Measurements from ENCODE around the gene CACNA1G.
A peak's percentile ranks its signal among the peaks of the same experiment; 100 is the strongest.

Gene CACNA1G

DNA sequence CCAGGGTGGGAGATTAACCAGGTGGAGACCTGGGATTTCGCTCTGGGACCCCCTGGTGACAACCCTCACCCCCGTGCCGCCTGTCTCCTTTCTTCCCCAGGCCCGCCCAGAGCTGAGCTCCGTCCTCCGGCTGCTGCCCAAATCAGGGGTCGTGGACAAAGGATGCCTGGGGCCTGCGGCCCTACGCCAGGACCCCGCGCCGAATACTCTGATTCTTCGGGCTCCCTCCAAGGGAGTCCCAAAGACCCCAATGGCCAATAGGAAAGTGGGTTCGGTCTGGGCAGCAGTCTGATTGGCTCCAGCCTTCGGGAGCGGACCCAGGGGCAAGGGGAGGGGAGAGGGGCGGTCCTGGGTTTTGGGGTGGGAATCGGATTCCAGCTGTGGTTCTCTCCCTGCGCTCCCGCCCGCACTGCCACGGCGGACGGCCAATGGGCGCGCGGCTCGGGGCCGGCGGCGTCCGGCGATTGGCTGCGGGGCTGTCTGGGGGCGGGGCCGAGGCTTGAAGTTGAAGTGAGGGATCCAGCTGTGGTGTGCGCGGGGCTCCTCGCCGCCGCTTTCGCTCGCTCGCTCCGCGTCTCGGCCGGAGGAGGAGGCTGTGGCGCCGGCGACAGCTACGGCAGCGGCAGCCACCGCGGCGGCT, at the start of gene CACNA1G:
TSS of gene CACNA1G (plus strand) at position 531 of the 640 bp plus-strand sequence. CDS start 745 bp downstream, outside the sequence.
- DNase-seq: peak; percentile 66 to 73

DNA sequence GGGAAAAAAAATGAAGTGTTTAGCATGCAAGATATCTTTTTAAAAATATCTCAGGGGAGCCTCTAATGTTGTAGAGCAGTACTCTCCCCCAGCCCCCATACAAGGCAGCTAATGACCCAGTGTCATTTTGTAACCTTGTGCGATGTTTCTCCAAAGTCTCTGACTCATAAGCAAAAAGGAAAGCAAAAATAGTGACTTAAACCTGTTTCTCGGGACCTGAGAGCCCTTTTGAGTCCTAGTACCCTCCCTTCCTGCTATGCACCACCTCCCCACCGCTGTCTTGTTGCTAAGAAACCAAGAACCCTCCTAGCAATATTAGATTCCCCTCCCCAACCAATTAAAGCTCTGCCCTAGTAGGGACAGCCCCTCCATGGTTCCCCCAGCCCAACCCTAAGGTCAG, 49.5 kb upstream of the CACNA1G start:
- no peak for DNase-seq

DNA sequence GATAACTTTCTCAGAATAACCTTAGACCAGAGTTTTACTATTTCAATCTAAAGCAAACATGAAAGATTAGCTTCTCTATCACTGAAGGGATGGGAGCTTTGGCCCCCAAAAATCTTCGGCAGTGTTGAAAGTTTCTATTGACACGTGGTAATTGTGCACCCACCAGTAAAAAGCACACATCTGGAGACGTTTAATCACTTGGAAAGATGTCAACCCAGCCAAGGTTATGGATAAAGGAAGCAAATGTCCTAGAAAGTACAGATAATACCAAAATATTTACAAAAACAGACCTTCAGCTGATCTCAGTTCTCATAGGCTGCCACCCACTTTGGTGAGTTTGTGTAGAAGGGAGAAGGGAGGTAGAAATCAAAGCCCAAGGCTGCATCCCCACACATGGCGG, 47.0 kb upstream of the CACNA1G start:
- no peak for DNase-seq

DNA sequence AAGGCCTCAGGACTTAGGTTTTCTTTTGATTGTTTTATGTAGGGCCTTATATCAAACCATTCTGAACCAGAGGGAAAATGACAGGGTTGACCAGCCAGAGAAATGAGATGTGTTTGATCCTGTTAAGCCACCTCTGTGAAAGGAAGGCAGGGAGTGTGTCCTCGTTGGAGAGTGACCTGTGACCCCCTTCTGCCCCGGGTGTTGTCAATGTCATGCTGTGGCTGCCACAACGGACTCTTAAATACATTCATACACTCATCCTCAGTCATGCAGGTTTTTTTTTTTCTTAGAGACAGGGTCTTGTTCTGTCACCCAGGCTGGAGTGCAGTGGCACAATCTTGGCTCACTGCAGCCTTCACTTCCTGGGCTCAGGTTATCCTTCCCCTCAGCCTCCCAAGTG, 46.1 kb upstream of the CACNA1G start:
- DNase-seq: no peak

DNA sequence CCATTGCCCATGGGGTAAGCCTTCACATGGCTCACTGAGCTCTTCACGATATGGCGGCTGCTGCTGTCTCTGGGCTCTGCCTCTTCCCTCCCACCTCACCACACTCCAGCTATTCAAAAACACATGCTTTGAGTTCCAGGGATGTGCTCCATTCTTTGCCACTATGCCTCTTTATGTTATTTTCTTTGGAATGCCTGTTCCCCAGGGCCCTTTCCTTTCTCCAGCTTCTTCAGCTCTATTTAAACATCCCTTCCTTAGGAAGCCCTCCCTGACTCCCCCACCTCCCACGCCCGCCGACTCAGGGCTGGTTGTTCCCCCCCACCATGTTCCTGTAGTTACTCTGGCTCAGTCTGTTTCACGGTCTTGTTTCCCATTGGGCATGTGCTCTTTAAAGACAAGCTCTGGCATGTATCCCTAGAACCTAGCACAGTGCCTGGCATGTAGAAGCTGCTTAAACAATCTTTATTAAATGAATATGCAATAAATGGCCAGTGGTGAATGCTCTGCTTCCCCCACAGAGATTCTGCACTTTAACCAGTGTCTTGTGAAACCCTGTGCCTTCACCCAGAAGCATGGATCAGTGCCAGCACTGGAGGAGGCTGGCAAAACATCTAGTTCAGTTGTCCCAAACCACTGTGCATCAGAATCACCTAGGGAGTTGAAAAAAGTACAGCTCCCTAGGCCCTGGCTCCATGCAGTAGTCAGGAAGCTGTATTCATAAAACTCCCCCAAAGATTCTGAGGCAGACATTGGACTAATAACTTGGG, 45.4 kb upstream of the CACNA1G start:
- DNase-seq: no peak

DNA sequence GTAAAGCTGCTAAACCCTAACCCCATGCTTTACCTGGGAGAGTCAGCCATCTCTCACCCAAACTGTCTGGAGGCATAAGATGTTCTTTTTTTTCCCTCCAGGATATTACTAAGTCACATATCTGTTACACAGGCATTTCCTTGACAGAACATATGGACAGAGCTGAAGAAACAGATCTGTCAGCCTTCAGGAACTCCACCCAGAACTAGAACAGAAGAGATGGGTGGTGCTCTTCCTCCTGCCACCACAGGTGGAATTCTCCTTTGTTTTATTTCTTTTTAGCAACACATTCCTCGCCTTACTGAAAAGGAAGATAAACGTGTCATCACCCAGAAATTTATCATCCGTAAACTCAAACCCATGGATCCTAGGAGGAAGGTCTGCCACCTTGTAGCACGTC, 43.5 kb upstream of the CACNA1G start:
- no peak for DNase-seq

DNA sequence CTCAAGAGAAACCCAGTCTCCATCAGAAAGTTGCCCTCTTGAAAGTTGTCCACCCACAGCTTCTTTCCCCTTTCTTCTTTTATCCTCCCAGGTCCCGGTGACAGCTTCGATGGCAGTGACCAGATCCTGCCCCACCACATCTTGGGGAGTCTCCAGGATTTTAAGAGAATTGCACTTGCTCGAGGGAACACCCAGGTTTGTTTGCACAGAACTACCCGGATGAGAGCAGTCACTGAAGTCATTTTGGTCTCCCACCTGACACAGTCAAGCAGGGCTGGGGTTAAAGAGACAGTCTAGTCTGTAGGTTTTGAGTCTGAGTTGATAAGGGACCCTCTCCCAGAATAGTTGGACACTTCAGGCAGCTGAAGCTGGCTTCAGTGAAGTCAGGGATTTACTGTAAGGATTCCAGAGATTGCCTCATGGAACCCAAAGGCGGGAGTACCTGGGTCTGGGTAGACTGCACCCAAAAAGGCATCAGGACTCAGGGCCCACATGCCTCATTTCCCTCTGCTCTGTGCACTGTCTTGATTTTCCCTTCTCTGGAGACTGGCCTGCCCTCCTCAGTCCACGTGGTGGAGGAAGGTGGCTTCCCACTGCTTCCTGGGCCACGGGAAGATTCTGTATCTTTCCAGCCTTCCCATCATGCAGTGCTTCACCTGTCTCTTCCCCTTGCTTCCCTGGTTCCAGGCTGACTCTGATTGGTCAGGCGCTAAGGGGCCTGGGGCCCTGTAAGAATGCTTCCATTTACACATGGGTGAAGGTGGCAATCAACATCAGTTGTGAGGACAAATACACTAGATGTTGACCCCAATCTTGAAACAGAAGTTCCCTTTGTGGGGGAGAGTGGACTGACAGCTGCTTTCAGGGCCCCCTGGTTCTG, 42.8 kb upstream of the CACNA1G start:
- no peak for DNase-seq

DNA sequence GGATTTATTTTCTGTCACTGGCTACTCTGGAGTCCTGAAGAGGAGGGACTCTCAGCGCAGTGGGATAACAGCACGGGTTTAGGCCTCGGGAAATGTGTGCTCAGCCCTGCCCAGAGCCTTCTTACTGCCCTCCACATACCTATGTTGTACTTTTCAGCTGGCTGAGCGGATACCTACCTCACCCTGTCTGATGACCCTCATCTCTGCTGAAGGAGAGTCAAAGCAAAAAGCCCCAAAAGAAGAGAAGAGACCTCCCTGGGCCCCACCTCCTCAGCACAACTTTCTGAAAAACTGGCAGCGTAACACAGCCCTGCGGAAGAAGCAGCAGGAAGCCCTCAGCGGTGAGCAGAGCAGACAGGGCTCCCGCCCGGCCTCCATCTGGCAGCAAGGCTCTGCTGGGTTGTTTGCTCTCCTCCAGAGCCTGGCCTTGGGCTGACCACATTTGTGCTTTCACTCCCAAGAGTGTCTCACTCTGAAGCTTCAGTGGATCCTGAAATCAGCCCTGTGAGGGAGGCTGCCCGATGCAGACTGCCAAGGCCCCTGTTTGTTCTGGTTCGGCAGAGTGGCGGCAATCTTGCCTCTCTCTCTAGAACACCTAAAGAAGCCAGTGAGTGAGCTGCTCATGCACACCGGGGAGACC, 42.0 kb upstream of the CACNA1G start:
- no peak for DNase-seq

DNA sequence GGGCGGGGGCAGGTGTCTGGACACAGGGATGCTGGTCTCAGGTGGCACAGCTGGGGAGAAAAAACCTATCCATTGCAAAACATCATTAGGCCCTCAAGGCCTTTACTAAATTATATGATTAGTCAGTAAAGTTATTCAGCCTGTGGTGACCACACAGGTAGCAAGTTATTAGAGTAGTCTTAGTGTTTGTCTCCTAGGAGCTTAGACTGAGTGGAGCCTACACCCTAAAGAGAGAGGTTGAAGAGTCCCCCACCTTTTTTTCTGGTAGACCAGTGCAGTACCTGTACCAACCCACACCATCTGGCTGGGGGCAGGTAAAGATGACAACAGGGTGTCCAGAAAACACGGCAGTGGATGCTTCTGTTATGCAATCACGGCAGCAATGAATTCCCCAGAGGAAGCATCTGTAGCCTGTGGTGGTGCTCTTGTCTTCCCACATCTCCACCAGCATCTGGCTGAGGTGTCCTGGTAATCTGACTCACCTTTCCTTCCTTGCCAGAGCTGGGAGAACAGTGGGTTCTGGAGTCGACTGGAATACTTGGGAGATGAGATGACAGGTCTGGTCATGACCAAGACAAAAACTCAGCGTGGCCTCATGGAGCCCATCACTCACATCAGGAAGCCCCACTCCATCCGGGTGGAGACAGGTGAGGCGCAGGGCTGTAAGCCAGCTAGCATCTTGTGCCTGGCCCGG, 41.2 kb upstream of the CACNA1G start:
- no peak for DNase-seq

DNA sequence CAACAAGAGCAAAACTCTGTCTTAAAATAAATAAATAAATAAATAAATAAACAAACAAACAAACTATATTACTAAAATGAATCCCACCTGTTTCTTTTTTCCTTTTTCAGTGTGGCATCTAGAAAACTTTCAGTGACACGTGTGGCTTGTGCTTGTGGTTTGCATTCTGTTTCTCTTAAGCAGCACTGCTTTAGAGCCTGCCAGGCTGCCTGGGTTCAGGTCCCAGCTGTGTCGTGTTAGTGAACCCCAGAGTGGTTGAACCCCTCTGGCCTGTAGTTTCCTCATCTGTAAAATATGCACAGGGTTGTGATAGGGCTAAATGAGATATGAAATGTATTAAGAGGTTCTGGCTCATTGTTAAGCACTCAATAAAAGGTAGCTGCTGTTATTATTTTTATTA, 40.0 kb upstream of the CACNA1G start:
- DNase-seq: no peak

DNA sequence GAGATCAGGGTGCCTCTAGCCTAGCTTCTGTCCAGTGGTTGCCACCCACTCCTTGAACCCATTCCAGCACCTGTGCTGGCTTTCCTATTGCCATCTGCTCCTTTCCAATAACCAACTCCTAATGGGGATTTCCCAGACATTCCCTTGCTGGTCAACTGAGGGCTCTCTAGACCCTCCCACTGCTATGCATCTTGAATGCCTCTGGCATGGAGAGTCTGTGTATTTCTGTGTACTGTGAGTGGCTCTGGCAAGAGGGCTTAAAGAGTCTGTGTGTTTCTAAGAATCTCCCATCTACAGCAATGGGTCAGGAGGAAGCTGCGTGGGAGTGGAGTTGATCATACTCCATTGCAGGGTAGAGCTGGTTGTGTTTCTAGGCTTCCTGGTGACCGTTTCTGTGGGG, 39.0 kb upstream of the CACNA1G start:
- DNase-seq: no peak

DNA sequence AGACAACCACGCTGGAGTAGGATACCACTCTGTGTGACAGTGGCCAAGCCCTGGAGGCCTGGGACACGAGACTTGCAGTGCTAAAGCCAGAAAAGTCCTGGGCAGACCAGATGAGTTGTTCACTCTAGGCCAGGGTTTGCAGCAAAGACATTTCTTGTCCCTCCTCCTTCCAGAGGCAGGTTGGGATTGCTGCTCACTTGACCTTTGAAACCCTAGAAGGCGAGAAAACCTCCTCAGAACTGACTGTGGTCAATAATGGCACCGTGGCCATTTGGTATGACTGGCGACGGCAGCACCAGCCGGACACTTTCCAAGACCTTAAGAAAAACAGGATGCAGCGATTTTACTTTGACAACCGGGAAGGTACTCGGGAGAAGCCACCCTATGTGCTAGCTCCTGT, 37.7 kb upstream of the CACNA1G start:
- DNase-seq: no peak

DNA sequence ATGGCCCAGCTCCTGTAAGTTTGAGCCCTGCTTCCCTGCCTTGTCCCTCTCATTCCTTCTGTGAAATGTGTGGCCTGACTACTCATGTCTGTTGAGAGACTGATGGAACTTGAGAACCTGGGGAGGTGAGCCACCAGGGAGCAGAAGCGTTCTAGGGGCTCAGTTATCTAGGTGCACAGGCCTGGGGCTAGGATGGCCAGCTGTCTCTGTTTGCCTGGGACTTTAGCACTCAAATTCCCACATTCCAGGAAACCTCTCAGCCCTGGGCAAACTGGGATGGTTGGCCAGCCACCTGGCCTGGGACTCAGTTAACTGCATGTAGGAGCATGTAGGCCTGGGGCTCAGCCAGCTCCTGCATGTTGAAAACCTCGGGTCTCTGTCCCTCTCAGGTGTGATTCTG, 37.3 kb upstream of the CACNA1G start:
- DNase-seq: no peak

DNA sequence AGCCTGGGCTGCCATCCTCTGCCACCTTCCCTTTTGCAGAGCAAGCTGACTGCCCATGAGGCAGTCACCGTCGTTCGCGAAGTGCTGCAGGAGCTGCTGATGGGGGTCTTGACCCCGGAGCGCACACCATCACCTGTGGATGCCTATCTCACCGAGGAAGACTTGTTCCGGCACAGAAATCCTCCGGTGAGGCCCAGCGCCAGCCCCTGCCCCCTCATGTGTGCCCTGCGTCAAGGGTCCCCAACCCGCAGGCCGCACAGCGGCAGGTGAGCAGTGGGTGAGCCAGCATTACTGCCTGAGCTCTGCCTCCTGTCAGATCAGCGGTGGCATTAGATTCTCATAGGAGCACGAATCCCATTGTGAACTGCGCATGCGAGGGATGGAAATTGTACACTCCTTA, 35.7 kb upstream of the CACNA1G start:
- no peak for DNase-seq

DNA sequence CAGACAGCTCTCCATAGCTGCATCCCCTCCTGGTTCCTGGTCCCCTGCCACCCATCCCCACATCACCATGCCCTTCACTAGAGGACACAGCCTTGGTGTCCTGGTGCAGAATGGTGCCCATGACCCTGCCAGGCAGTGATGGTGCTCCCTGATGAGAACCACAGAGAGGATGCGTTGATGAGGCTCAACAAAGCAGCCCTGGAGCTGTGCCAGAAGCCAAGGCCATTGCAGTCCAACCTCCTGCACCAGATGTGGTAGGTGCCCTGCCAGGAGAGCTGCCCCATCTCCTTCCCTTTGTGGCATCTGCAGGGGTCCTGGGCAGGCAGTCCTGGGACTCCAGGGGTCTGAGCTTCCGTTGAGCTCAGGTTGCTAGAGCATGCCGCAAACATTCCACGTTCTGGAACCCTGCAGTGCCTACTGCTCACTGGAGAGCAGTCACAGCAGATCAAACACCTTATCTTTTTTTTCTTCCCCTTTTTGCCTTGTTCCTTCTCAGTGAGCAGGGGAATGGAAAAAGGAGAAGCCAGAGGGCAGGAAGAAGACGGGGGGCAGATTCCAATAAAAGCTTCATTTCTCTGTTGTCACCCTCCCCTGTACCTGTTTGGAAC, 33.3 kb upstream of the CACNA1G start:
- DNase-seq: no peak

DNA sequence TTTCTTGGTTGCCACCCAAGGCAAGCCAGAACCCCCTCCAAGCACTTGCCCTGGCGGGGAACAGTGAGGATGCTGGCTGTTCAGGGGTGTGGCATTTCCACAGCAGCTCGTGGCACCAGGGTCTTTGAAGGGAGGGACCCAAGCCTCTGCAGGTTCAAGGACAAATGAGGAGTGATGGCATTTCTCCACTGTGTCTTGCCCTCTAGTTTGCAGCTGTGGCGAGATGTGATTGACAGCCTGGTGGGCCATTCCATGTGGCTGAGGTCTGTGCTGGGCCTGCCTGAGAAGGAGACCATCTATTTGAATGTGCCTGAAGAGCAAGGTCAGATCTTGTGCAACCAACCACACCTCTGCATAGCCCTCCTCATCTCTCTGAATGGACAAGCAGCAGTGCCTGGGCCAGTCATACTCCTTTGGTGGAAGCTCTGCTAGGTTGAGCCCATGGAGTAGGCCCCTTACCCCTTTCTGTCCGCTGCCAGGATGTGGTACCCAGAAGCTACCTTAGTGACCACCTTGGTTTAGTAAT, 32.5 kb upstream of the CACNA1G start:
- DNase-seq: no peak

DNA sequence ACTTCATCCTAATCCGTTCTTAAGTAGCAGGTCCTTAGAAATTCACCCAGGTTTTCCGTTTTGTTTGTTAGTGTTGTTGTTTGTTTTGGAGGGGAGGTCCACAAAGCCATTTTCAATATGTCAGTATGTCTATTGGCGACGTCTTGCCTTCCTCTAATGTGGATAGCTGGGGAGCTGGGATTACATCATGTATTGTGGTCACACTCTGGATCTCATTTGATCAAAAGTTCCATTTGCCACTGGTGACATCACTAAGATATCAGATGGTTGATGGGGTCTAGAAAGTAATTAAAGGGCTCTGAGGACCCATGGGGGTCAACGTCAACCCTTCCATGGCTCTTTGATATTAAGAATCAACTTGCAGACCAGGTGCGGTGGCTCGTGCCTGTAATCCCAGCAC, 30.7 kb upstream of the CACNA1G start:
- DNase-seq: no peak

DNA sequence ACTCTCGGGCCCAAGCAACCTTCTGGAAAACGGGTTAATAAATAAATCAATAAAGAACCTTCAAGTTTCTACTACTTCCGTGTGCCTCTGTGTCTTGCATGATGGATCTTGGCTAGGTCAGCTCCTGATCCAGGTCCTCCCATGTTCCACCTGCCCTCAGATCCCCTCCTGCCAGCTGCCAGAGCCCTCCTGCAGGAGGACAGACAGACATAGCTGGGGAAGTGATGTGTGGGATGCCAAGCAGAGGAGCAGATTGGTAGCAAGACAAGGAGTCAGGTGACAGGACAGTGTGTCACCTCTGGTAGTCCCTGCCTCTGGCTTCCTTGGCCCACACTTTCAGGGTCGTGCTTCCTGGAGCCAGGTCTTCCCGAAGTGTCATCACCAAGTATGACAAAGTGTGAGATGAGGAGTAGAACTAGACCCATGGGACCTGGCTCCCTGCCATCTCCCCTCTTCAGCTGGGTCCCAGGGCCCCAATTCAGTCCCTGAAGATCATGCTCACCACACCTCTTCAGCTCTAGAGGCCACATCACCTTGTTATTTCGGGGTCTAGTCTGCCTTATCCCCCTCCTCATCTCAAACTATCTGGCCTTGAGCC, 29.0 kb upstream of the CACNA1G start:
- no peak for DNase-seq

DNA sequence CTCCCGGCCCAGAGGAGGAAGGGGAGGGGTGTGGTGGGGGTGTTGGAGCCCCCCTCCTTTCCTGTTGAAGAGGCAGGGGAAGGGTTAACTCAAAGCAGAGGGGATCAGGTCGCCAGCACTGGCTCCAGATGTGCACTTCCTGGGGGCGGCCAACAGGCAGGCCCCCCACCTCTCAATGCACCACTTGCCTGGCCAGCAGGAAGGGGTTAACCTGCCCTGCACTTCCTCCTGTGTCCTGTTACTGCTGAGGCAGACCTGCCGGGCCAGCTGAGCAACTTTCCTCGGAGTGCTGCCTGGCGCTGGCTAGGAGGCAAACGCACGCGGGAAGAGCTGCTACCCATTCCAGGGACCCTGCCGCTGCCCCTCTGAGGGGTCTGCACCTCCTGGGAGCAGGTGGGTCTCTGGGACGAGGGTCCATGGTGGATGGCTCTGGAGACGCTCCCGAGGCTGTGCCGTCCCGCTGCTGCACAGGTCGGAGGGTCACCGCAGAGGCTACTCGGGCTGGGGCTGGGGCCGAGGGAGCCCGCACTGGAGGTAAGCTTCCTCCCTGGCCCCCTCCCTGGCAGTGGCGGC, 28.0 kb upstream of the CACNA1G start, which contains the start of gene EPN3:
TSS of gene EPN3 (plus strand) at position 284 of the 573 bp plus-strand sequence. CDS start 3,822 bp downstream, outside the sequence.
- DNase-seq: no peak

DNA sequence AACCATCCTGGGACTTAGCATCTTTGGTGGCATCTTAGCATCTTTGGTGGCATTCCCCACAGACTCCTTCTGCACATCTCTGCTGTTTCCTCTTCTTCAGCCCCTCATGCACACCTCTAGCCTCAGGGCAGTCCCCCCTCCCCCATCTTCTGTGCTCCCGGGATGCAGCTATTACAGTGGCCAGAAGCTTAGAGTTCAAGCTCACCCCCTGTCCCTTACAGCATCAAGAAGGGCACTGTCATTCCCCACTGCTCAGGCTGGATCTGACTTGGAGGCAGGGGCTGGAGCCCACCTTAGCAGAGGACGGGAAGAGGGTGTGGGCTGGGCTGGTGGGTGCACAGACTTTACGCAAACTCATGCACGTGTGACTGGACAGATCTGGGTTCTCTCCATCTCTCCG, 27.3 kb upstream of the CACNA1G start:
- no peak for DNase-seq

DNA sequence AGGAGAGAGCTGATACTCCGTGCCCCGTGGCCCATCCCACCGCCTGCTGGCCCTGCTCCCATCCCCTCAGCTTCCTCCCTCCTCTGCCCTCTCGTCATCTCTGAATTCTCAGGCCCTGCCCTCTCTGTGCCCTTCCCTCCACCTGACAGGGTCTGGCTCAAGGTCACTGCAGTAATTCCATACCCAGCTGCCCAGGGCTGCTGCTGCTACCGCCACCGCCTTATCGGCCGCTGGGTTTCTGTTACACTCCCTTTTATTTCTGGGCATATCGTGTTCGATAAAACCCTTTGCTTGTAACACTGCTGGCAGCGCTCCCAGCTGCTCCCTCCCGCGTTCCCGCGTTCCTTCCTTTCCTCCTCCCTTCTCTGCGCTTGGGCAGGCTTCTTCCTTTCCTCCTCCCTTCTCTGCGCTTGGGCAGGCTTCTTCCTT, 26.8 kb upstream of the CACNA1G start:
- no peak for DNase-seq

Data from NCI-H1930 (cell line).